A549 (cell line): Measurements from ENCODE around the gene PLCH1.

Source experiments
- POLR2A ChIP-seq: IDR thresholded peaks from 2 replicates; pipeline ENCODE4 v1.6.1; 2012; ENCODE audit warnings: mild to moderate bottlenecking, low read length
- TF ChIP-seq, protein P1 (sequence below): fragments of >200 bp; sonication (Bioruptor Twin); formaldehyde crosslinking; IDR thresholded peaks from 3 replicates; pipeline ENCODE4 v1.5.1; 2016
- TF ChIP-seq, protein P2 (sequence below): IDR thresholded peaks from 2 replicates; pipeline ENCODE4 v1.6.1; 2012

DNA sequence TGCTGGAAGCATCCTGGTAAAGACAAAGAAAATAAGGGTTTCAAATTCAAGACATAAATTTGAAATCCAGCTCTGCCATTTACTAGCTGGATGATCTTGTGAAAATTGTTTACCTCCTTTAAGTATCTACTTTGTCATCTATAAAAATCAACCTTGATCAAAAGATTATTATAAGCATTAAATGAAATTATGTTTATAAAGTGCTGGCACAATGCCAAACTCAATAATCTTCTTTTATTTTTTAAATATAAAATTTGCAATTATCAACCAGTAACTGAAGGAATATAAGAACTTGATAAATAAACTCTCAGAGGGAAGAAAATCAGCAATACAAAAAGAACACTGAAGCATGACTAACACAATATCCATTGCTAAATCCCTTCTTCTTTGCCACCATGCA is 35.4 kb upstream of the PLCH1 start:
- TF ChIP-seq, protein P1, sequence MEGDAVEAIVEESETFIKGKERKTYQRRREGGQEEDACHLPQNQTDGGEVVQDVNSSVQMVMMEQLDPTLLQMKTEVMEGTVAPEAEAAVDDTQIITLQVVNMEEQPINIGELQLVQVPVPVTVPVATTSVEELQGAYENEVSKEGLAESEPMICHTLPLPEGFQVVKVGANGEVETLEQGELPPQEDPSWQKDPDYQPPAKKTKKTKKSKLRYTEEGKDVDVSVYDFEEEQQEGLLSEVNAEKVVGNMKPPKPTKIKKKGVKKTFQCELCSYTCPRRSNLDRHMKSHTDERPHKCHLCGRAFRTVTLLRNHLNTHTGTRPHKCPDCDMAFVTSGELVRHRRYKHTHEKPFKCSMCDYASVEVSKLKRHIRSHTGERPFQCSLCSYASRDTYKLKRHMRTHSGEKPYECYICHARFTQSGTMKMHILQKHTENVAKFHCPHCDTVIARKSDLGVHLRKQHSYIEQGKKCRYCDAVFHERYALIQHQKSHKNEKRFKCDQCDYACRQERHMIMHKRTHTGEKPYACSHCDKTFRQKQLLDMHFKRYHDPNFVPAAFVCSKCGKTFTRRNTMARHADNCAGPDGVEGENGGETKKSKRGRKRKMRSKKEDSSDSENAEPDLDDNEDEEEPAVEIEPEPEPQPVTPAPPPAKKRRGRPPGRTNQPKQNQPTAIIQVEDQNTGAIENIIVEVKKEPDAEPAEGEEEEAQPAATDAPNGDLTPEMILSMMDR: no peak
- TF ChIP-seq POLR2A: no peak
- TF ChIP-seq, protein P2, sequence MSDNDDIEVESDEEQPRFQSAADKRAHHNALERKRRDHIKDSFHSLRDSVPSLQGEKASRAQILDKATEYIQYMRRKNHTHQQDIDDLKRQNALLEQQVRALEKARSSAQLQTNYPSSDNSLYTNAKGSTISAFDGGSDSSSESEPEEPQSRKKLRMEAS: no peak
